Left forelimb (tissue), 1 donor: ENCODE results near the gene KRT7.
"Not testable (repeated sequence)": the region's sequence is repeated elsewhere in the genome, so short reads cannot be mapped to it uniquely, and the experiment has no call there.

Experiments
- DNase-seq: peaks from one replicate; pipeline ENCODE4 v3.0.0-alpha.2; 2018; ENCODE audit warnings: low spot score

KRT7 gene

DNA sequence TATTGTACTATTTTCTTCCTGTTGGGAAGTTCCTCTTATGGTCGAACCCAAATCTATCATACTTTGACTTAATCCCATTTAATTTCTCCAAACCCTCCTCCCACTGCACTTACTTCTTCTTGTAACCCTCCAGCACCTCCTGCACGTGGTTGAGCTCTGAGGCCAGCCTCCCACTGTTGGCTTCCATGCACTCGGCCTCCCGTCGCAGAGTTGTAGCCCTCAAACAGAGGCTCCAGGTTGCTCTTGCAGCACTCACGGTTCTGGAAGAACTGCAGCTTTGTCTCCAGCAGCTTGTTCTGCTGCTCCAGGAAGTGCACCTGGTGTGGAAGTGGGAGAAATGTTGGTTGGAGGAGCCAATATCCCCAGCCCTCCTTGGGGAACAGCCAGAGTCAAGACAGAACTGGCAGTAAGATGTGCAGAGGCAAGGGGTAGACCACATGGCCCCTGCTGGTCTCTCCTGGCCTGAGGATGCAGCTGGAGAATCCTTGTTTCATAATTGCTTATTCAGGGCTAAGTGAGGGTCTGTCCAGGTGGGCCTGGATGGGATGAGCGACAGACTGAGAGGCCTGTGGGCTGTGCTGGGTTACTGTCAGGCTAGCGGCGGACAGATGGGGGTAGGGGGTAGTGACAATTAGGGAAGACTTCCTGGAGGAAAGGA, 23.0 kb downstream of the KRT7 start:
- DNase-seq = peak; percentile 28

GRCh38 chr12:52256584-52256935, 23.5 kb downstream of the KRT7 start:
- DNase-seq = peak; percentile 36

- peak; percentile 38 for DNase-seq
These were observed 24.1 kb downstream of the KRT7 start for GRCh38 chr12:52257074-52257551.

DNA sequence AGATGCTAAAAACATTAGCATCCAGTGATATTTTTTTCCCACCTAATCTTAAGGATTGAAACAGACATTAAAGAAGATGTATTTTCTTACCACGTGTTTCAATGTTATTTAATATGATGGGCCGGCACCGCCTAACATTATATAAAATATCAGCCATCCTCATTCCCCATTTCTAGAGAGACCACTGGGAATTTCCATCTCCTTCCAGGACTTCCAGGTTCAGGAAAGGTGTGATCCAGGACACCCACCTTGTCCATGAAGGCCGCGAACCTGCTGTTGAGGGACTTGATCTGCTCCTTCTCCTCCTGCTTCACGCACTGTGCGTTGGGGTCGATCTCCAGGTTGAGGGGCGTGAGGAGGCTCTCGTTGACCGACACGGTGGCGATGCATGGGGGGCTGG, 24.9 kb downstream of the KRT7 start:
- DNase-seq = not testable (repeated sequence)

DNA sequence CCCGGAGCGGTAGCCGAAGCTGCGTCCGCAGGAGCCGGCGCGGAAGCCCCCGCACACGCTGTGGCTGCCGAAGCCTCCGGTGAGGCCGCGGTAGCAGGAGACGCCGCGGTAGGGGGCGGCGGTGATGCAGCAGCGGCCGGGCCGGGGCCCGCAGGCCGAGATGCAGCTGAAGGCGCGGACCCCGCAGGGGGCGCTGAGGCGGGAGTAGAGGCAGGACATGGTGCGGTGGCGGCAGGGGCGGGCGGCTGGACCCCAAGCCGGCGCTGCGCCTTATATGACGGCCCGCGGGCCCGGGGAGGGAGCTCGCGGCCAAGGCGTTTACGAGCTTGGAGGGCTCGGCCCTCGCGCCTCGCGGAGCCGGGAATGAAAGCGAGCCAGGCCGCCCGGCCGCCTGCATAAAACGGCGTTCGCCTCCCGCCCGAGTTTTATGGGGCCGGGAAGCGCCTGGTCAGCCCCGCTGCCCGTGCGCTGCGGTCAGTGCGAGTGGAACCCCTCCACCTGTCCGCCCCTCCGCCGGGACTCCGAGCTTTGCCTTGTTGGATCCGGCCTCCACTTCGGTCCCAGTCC, 25.4 kb downstream of the KRT7 start:
- DNase-seq = peak; percentile 67

- DNase-seq = no peak
These were observed 26.7 kb downstream of the KRT7 start for GRCh38 chr12:52259657-52260243.

- DNase-seq = no peak
These were observed 27.5 kb downstream of the KRT7 start for GRCh38 chr12:52260361-52261207.

DNA sequence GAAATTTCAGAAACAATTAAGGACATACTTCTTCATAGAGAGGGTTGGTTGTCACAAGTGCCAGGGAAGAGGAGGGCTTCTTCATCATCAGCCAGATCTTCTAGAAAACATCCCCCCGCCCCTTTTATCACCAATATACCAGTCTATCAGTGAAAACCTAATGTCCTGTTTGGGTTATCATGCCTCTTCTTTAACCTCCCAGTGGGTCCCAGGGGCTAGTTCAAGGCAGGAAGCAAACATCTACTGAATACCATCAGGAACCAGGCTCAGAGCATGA, 28.1 kb downstream of the KRT7 start:
- DNase-seq = no peak

GRCh38 chr12:52262286-52262685, 29.2 kb downstream of the KRT7 start:
- DNase-seq = no peak

GRCh38 chr12:52263761-52264434, 30.9 kb downstream of the KRT7 start:
- DNase-seq = no peak

DNA sequence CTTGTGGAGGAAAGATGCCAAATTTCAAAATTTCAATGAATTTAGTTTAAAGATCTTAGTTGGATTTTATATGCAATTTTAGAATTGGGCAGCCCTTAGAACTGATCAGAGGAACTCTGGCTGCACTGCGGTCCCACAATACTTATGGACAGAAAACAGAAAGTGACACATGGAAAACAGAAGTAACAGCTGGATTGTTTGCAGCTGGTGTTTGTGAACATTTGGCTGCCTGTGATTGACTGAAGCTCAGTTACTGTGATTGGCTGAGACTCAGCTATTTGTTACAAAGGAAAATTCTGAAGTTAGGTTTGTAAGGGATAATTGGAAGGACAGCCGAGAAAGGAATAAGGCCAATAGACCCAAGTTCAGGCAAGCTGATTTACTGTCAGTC, 31.4 kb downstream of the KRT7 start:
- DNase-seq = no peak

DNA sequence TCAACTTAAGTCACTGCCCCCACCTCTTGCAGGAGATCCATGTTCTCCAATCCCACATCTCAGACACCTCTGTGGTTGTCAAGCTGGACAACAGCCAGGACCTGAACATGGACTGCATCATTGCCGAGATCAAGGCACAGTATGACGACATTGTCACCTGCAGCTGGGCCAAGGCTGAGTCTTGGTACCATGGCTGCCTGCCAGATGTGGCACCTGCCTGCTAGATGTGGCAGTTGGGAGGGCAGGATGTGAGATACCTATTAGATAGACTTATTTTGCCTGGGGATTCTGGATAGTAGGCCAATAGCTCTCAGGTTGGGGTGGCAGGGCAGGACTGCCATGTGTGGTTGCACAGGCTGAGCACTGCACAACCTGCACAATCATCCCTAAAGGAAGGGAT, 33.5 kb downstream of the KRT7 start:
- peak; percentile 38 for DNase-seq

- peak; percentile 30 for DNase-seq
These were observed 34.2 kb downstream of the KRT7 start for GRCh38 chr12:52267266-52267665.

GRCh38 chr12:52267699-52268098, 34.7 kb downstream of the KRT7 start:
- DNase-seq = no peak

- DNase-seq = no peak
These were observed 35.2 kb downstream of the KRT7 start for GRCh38 chr12:52268212-52268611.

DNA sequence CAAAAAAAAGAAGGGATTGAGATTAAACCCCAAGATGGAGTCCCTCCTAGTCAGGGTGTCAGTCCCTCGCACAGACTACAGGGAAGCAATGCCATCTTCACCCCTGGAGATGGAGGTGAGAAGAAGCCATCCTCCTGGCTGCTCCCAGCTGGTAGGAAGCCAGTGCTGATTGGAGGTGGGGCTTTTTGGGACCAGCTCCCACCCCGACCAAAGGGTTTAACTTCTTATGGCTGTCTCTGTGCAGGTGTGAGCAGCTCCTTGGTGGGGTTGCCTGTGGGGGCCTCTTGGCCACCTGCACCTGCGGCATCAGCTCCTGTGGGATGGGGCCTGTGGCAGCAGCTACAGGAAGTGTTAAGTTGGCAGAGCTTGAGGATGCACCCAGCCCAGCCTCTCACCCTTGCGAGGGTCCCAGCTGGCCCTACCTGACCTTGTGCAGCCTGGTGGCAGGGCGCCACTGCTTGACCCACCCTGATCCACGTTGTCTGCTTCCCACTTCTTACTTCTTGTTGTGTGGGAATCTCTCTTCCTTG, 37.6 kb downstream of the KRT7 start:
- DNase-seq = peak; percentile 30

GRCh38 chr12:52271158-52271557, 38.1 kb downstream of the KRT7 start:
- DNase-seq = no peak

DNA sequence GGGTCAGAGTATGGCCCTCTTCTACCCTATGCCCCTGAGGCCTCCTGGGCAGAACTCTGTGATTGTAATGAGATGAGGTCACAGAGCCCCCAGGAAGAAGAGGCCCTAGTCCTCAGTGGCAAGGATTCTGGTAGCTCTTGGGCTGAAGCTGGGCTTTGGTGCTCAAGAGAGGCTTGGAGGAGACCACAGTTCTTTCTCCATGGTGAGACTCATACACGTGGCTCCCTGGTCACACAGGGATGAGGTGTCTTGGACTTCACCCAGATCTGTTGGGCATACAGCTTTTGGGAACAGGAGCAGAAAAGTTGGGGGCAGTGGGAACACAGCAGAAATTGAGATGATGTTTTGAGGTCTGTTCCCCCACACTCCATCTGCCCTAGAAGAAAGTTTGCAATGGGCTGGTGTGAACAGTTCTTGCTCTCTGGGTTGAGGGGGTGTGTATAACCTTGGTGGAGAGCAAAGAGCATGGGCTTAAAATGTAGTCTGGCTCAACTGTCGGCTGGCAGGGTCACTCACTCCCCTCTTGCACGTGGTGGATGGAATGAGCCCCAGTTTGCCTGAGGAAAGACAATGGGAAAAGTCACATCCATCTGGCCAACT, 41.6 kb downstream of the KRT7 start, which contains the start of gene KRT86:
Gene KRT86 (plus strand): TSS at position 125 of the 600 bp plus-strand sequence. CDS start 27,272 bp downstream, outside the sequence.
- peak; percentile 55 for DNase-seq

DNA sequence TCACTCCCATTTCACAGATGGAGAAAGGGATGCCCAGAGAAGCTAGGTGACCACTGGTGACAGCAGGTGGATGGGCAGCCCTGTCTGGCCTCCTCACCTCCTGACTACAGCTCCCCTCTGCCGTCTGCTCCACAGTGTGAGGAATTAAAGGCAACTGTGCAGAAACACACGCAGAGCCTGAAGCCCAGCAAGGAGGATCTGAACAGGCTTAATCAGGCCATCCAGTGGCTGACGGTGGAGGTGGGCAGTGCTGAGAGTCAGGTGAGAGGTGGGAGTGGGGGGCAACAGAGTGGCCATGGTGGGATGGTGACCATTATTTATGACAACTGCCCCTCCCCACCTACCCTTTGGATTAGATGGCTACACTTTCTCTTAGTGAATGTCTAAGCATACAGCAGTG, 42.6 kb downstream of the KRT7 start:
- DNase-seq = peak; percentile 44

- DNase-seq = peak; percentile 54
These were observed 44.6 kb downstream of the KRT7 start for GRCh38 chr12:52277486-52278245.
